CD4-positive, alpha-beta T cell (primary cell): Measurements from ENCODE around the gene BTBD18. TPM values are rescaled to one million over a fixed set of nuclear protein-coding genes. Genes with fewer than 3 reads are reported as not detected.

Experiments
- ATAC-seq: fragments of 200-7000 bp; cut with Tn5 transposase; one replicate; pipeline ENCODE4 v1.10.0; 2022; ENCODE audit warnings: mild to moderate bottlenecking; ENCODE audit not compliant: poor library complexity
- CTCF ChIA-PET: fragments of 350-600 bp; sonication (Branson Sonifier 250); formaldehyde crosslinking; loops from one replicate; lab custom pipeline; 2021; ENCODE audit warnings: antibody characterized with exemption, inconsistent platforms; lab: Charles Lee
- POLR2A ChIA-PET: fragments of 350-600 bp; sonication (Branson Sonifier 250); formaldehyde crosslinking; loops from one replicate; lab custom pipeline; 2021; ENCODE audit warnings: antibody characterized with exemption, inconsistent platforms; lab: Charles Lee
- DNase-seq, 14 experiments: peaks; one replicate each; pipeline ENCODE4 v3.0.0-alpha.2; 2013 to 2020; ENCODE audit warnings: mixed read lengths in 2 of 14
- H3K27ac ChIP-seq, 2 donors: one replicate each; pipeline versions ENCODE4 v1.5.1 to v1.7.0; 2013; ENCODE audit warnings: low read length in 2 of 2, low read depth in 1 of 2, mild to moderate bottlenecking in 1 of 2
- H3K27me3 ChIP-seq, 2 experiments: 1 replicate in 1 of 2; 2 replicates in 1 of 2; pipeline versions ENCODE4 v1.6.1 to v1.7.0; 2013; ENCODE audit warnings: low read length in 2 of 2, control low read depth in 1 of 2, mild to moderate bottlenecking in 1 of 2, moderate library complexity in 1 of 2; ENCODE audit not compliant: insufficient read depth in 2 of 2, control insufficient read depth in 1 of 2
- H3K36me3 ChIP-seq: one replicate; pipeline ENCODE4 v1.6.1; 2013; ENCODE audit warnings: low read length, control low read depth; ENCODE audit not compliant: insufficient read depth
- H3K4me1 ChIP-seq: one replicate; pipeline ENCODE4 v1.6.1; 2013; ENCODE audit warnings: low read length, control low read depth; ENCODE audit not compliant: insufficient read depth
- H3K4me3 ChIP-seq: one replicate; pipeline ENCODE4 v1.5.1; 2013; ENCODE audit warnings: mild to moderate bottlenecking, low read length, moderate library complexity
- H3K9me3 ChIP-seq, 2 experiments: 1 replicate in 1 of 2; 2 replicates in 1 of 2; pipeline versions ENCODE4 v1.6.1 to v1.7.0; 2013; ENCODE audit warnings: low read length in 2 of 2, mild to moderate bottlenecking in 2 of 2, control low read depth in 1 of 2, moderate library complexity in 1 of 2; ENCODE audit not compliant: control insufficient read depth in 1 of 2, insufficient read depth in 1 of 2
- H3K27ac Mint-ChIP-seq: one replicate; pipeline ENCODE4 v1.8.0; 2020; ENCODE audit warnings: mixed read lengths
- H3K27me3 Mint-ChIP-seq: one replicate; pipeline ENCODE4 v1.8.0; 2021; ENCODE audit warnings: mixed read lengths
- H3K36me3 Mint-ChIP-seq: one replicate; pipeline ENCODE4 v1.8.0; 2021; ENCODE audit warnings: low read depth, mixed read lengths
- H3K4me1 Mint-ChIP-seq: one replicate; pipeline ENCODE4 v1.8.0; 2021; ENCODE audit warnings: low read depth, mixed read lengths
- H3K4me3 Mint-ChIP-seq: one replicate; pipeline ENCODE4 v1.8.0; 2020; ENCODE audit warnings: mild to moderate bottlenecking, mixed read lengths
- H3K9me3 Mint-ChIP-seq: one replicate; pipeline ENCODE4 v1.8.0; 2020; ENCODE audit warnings: mixed read lengths
- CTCF ChIP-seq: fragments of 200-600 bp; IDR thresholded peaks from one replicate; pipeline ENCODE4 v1.8.0; 2022; ENCODE audit warnings: antibody characterized with exemption, mild to moderate bottlenecking
- intact Hi-C, 2 experiments: fragments of 100-400 bp; cut with DNase I in 1 of 2; cut with micrococcal nuclease in 1 of 2; formaldehyde crosslinking; loops; one replicate each; pipeline versions ENCODE4 v1.15.1 to v1.9.0; 2023 to 2025; cut with DNase I, micrococcal nuclease
- total RNA-seq, 174 experiments: library from RNA in 2 of 174; stranded (reverse) in 2 of 174; gene quantifications; one replicate each; pipeline ENCODE4 v1.2.3 and lab custom pipeline; 2021 to 2026

The BTBD18 gene
- total RNA-seq, 2 experiments from 2014 or later, result not detected

GRCh38 chr11:57787006-57787604, 35.5 kb upstream of the BTBD18 start:
- H3K27me3 ChIP-seq, result no peaks in the 10 kb centered on the region
- intact Hi-C loops, result no loop called here
- no peaks in the 10 kb centered on the region for H3K36me3 ChIP-seq
- Mint-ChIP-seq H3K4me1 (peaks cover 14% of the 10 kb centered on the region), H3K9me3 (no peaks in the 10 kb centered on the region), H3K36me3 (peaks cover 1% of the 10 kb centered on the region), H3K27me3 (no peaks in the 10 kb centered on the region), H3K4me3 (no peak overlapping the region), H3K27ac (peak overlapping the region; percentile 18)
- ATAC-seq (no peak), DNase-seq (no peak)
- H3K27ac ChIP-seq, result no peak overlapping the region
- no peak for TF ChIP-seq CTCF
- POLR2A ChIA-PET, result no interaction called here
- no peaks in the 10 kb centered on the region for H3K9me3 ChIP-seq
- no peak overlapping the region for H3K4me3 ChIP-seq
- H3K4me1 ChIP-seq, result peaks cover 12% of the 10 kb centered on the region
- CTCF ChIA-PET, result no interaction called here

GRCh38 chr11:57786436-57786835, 34.8 kb upstream of the BTBD18 start:
- H3K27me3 ChIP-seq, result no peaks in the 10 kb centered on the region
- H3K4me1 ChIP-seq, result peaks cover 9% of the 10 kb centered on the region
- no peaks in the 10 kb centered on the region for H3K9me3 Mint-ChIP-seq
- ChIA-PET POLR2A (no interaction called here), CTCF (no interaction called here)
- H3K36me3 Mint-ChIP-seq, result no peaks in the 10 kb centered on the region
- DNase-seq, result no peak
- no peak for TF ChIP-seq CTCF
- peaks cover 12% of the 10 kb centered on the region for H3K4me1 Mint-ChIP-seq
- ATAC-seq, result no peak
- H3K27ac ChIP-seq, result no peak overlapping the region
- no peak overlapping the region for H3K4me3 Mint-ChIP-seq
- no peak overlapping the region for H3K27ac Mint-ChIP-seq
- intact Hi-C loops, result no loop called here
- no peaks in the 10 kb centered on the region for H3K36me3 ChIP-seq
- H3K27me3 Mint-ChIP-seq, result no peaks in the 10 kb centered on the region
- no peak overlapping the region for H3K4me3 ChIP-seq
- H3K9me3 ChIP-seq, result no peaks in the 10 kb centered on the region

- no peak for TF ChIP-seq CTCF
- Mint-ChIP-seq H3K27me3 (no peaks in the 10 kb centered on the region), H3K4me3 (no peak overlapping the region), H3K27ac (no peak overlapping the region), H3K36me3 (no peaks in the 10 kb centered on the region), H3K4me1 (peaks cover 7% of the 10 kb centered on the region), H3K9me3 (no peaks in the 10 kb centered on the region)
- Histone ChIP-seq H3K4me1 (peaks cover 5% of the 10 kb centered on the region), H3K36me3 (no peaks in the 10 kb centered on the region), H3K4me3 (no peak overlapping the region), H3K27ac (no peak overlapping the region), H3K27me3 (no peaks in the 10 kb centered on the region), H3K9me3 (no peaks in the 10 kb centered on the region)
- DNase-seq (no peak), ATAC-seq (no peak)
- CTCF ChIA-PET, result interaction anchor here (0.8 to 1.6 kb wide), 3 partner anchors 15 to 1387 kb away, joined by 3 to 8 read pairs (median 3); partner anchors contain the start of genes DTX4 and SELENOH
- intact Hi-C loops, result no loop called here
- POLR2A ChIA-PET, result no interaction called here
Measured at GRCh38 chr11:57785072-57785471, 33.5 kb upstream of the BTBD18 start.
